Inflammatory macrophage (primary cell): ENCODE results near the gene TMPRSS11B.
"Not testable (repeated sequence)": the region's sequence is repeated elsewhere in the genome, so short reads cannot be mapped to it uniquely, and the experiment has no call there.

ENCODE experiments used
- DNase-seq, 2 donors: peaks; one replicate each; pipeline ENCODE4 v3.0.0-alpha.2; 2020 to 2022

The TMPRSS11B gene

GRCh38 chr4:68216501-68216900 is 29.0 kb downstream of the TMPRSS11B start:
- DNase-seq, result no peak

GRCh38 chr4:68209003-68209402 is 36.5 kb downstream of the TMPRSS11B start:
- DNase-seq, result no peak

GRCh38 chr4:68194305-68194704 is 51.2 kb downstream of the TMPRSS11B start:
- not testable (repeated sequence) for DNase-seq

- DNase-seq, result no peak
Measured at GRCh38 chr4:68193194-68193593, 52.3 kb downstream of the TMPRSS11B start.

- DNase-seq, result no peak
Measured at GRCh38 chr4:68187145-68187544, 58.3 kb downstream of the TMPRSS11B start.

- no peak for DNase-seq
Measured at GRCh38 chr4:68184923-68185322, 60.6 kb downstream of the TMPRSS11B start.

- DNase-seq, result peak; percentile 2 to 69
Measured at GRCh38 chr4:68183417-68183816, 62.1 kb downstream of the TMPRSS11B start.

GRCh38 chr4:68182382-68182820 is 63.1 kb downstream of the TMPRSS11B start:
- DNase-seq, result no peak

GRCh38 chr4:68180849-68181526 is 64.5 kb downstream of the TMPRSS11B start:
- peak; percentile 52 to 71 for DNase-seq

GRCh38 chr4:68176904-68177303 is 68.6 kb downstream of the TMPRSS11B start:
- no peak for DNase-seq
